SK-N-SH treated with all-trans-retinoic acid at 6 μM for 48 hours (cell line): Measurements from ENCODE around the gene THAP5.

ENCODE experiments used
- ATAC-seq: fragments of 200-7000 bp; cut with Tn5 transposase; 3 replicates; pipeline ENCODE4 v1.9.1; 2020; ENCODE audit warnings: mild to moderate bottlenecking, moderate library complexity
- ARNTL ChIP-seq: fragments of 450-650 bp; formaldehyde crosslinking; IDR thresholded peaks from 2 replicates; pipeline ENCODE4 v1.5.0; 2020; ENCODE audit warnings: low read depth, mild to moderate bottlenecking, moderate library complexity, borderline replicate concordance
- BACH2 ChIP-seq: fragments of 250-450 bp; sonication (Bioruptor Pico); IDR thresholded peaks from 2 replicates; pipeline ENCODE4 v1.9.0; 2021; ENCODE audit warnings: mild to moderate bottlenecking, borderline replicate concordance
- CREB5 ChIP-seq: fragments of 250-450 bp; sonication (Bioruptor Pico); IDR thresholded peaks from 2 replicates; pipeline ENCODE4 v1.5.1; 2020; ENCODE audit warnings: low read depth, mild to moderate bottlenecking, moderate library complexity
- CSDC2 ChIP-seq: fragments of 250-450 bp; sonication (Bioruptor Pico); IDR thresholded peaks from 2 replicates; pipeline ENCODE4 v1.5.0; 2020; ENCODE audit warnings: mild to moderate bottlenecking, moderate library complexity
- CSRNP3 ChIP-seq: fragments of 250-450 bp; sonication (Bioruptor Pico); IDR thresholded peaks from 2 replicates; pipeline ENCODE4 v1.5.1; 2021; ENCODE audit warnings: mild to moderate bottlenecking, moderate library complexity
- ESRRG ChIP-seq: fragments of 250-450 bp; sonication (Bioruptor Pico); IDR thresholded peaks from 2 replicates; pipeline ENCODE4 v1.6.1; 2021; ENCODE audit warnings: mild to moderate bottlenecking
- GLIS3 ChIP-seq: fragments of 250-450 bp; sonication (Bioruptor Pico); IDR thresholded peaks from 2 replicates; pipeline ENCODE4 v1.5.0; 2020; ENCODE audit warnings: mild to moderate bottlenecking, moderate library complexity
- ISL1 ChIP-seq: fragments of 250-450 bp; sonication (Bioruptor Pico); IDR thresholded peaks from 2 replicates; pipeline ENCODE4 v2.1.2; 2022; ENCODE audit warnings: mild to moderate bottlenecking, moderate library complexity
- OSR1 ChIP-seq: fragments of 250-450 bp; sonication (Bioruptor Pico); IDR thresholded peaks from 2 replicates; pipeline ENCODE4 v1.8.0; 2022; ENCODE audit warnings: moderate library complexity, mild to moderate bottlenecking, inconsistent platforms
- PATZ1 ChIP-seq: fragments of 250-450 bp; sonication (Bioruptor Pico); IDR thresholded peaks from 2 replicates; pipeline ENCODE4 v1.8.0; 2020; ENCODE audit warnings: mild to moderate bottlenecking, moderate library complexity, borderline replicate concordance
- POU6F1 ChIP-seq: fragments of 250-450 bp; sonication (Bioruptor Pico); IDR thresholded peaks from 2 replicates; pipeline ENCODE4 v1.8.0; 2021; ENCODE audit warnings: low read depth, mild to moderate bottlenecking, moderate library complexity, borderline replicate concordance
- PPARA ChIP-seq: fragments of 250-450 bp; sonication (Bioruptor Pico); IDR thresholded peaks from 2 replicates; pipeline ENCODE4 v1.5.0; 2020; ENCODE audit warnings: mild to moderate bottlenecking, borderline replicate concordance
- SNAI2 ChIP-seq: fragments of 250-450 bp; sonication (Bioruptor Pico); IDR thresholded peaks from 2 replicates; pipeline ENCODE4 v1.5.0; 2020; ENCODE audit warnings: mild to moderate bottlenecking, moderate library complexity
- TOX ChIP-seq: fragments of 250-450 bp; sonication (Bioruptor Pico); IDR thresholded peaks from 2 replicates; pipeline ENCODE4 v1.8.0; 2021; ENCODE audit warnings: mild to moderate bottlenecking, moderate library complexity, borderline replicate concordance
- TSHZ2 ChIP-seq: fragments of 250-450 bp; sonication (Bioruptor Pico); IDR thresholded peaks from 2 replicates; pipeline ENCODE4 v1.5.0; 2020; ENCODE audit warnings: mild to moderate bottlenecking, moderate library complexity
- ZC3H10 ChIP-seq: fragments of 250-450 bp; sonication (Bioruptor Pico); IDR thresholded peaks from 2 replicates; pipeline ENCODE4 v1.5.1; 2021; ENCODE audit warnings: mild to moderate bottlenecking, moderate library complexity
- ZFP3 ChIP-seq: fragments of 250-450 bp; sonication (Bioruptor Pico); IDR thresholded peaks from 2 replicates; pipeline ENCODE4 v1.5.0; 2020; ENCODE audit warnings: mild to moderate bottlenecking, moderate library complexity
- ZFP30 ChIP-seq: fragments of 450-650 bp; formaldehyde crosslinking; IDR thresholded peaks from 2 replicates; pipeline ENCODE4 v1.5.0; 2022; ENCODE audit warnings: mild to moderate bottlenecking, moderate library complexity
- ZNF565 ChIP-seq: fragments of 450-650 bp; formaldehyde crosslinking; conservative IDR thresholded peaks from 2 replicates; pipeline ENCODE4 v1.5.0; 2020; ENCODE audit warnings: low read depth, mild to moderate bottlenecking, moderate library complexity
- ZNF70 ChIP-seq: fragments of 450-650 bp; formaldehyde crosslinking; IDR thresholded peaks from 2 replicates; pipeline ENCODE4 v1.5.0; 2020; ENCODE audit warnings: mild to moderate bottlenecking, moderate library complexity

Gene THAP5

DNA sequence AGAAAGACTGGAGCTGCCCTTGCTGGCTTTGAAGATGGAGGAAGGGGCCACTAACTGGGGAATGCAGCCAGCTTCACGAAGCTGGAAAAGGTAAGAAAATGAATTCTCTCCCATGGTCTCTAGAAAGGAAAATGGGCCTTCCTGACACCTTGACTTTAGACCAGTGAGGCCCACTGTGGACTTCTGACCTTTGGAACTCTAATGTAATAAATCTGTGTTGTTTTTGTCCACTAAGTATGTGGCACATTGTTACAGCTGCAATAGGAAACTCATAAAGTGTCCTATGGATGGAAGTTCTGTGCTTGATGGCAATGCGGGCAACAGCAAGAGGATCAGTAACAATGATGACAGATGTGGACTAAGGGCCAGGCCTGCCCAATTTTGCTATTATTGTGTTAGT is 21.1 kb upstream of the THAP5 start:
- TF ChIP-seq BACH2 (CRISPR knock-in tag) (no peak), CSRNP3 (CRISPR knock-in tag) (no peak), ZC3H10 (CRISPR knock-in tag) (no peak), CSDC2 (CRISPR knock-in tag) (no peak)
- no peak for ATAC-seq

DNA sequence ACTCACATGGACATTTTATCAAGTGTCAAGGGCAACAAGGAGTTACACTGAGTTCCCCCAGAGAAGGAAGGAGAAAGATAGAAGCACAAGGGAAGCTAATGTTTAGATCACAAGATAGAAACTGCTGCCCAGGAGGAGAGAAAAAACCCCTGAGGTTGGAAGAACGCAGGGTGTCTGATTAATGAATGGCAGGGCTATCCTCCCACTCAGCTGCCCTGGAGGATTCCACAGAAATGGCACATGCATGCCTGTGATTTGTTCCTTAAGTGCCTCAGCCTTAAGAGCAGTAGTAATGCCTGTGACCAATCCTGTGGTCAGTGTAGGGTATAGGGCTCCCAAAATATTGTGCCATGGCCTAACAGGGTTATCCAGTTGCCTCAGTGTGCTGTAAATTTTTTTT is 20.4 kb upstream of the THAP5 start:
- TF ChIP-seq SNAI2 (CRISPR knock-in tag) (no peak), ZFP30 (no peak), PPARA (CRISPR knock-in tag) (no peak), ZNF565 (no peak), ZNF70 (CRISPR knock-in tag) (no peak), GLIS3 (CRISPR knock-in tag) (no peak)
- ATAC-seq = peak; percentile 30; the same call in 2 of the 3 replicates

GRCh38 chr7:108589199-108589598 is 19.7 kb upstream of the THAP5 start:
- ATAC-seq = no peak

More at GRCh38 chr7:108589199-108589598, 19.7 kb upstream of the THAP5 start:
- TF ChIP-seq CSDC2 (CRISPR knock-in tag) (no peak), TOX (CRISPR knock-in tag) (no peak), GLIS3 (CRISPR knock-in tag) (no peak), SNAI2 (CRISPR knock-in tag) (no peak), OSR1 (CRISPR knock-in tag) (no peak), TSHZ2 (no peak), PATZ1 (CRISPR knock-in tag) (no peak), BACH2 (CRISPR knock-in tag) (no peak), ESRRG (CRISPR knock-in tag) (no peak), ZNF565 (no peak), ISL1 (CRISPR knock-in tag) (no peak), ARNTL (CRISPR knock-in tag) (no peak), POU6F1 (CRISPR knock-in tag) (no peak), ZFP3 (no peak), CREB5 (CRISPR knock-in tag) (no peak), ZC3H10 (CRISPR knock-in tag) (no peak)
- TF ChIP-seq, all 23 proteins: peak for 0
